ENCODE measurements around the gene PTPN14.

The PTPN14 gene

GRCh38 chr1:214455971-214456867, 95.2 kb downstream of the PTPN14 start:
- no peak for DNase-seq
- Histone ChIP-seq H3K27me3 (replicated peaks; ENCODE audit: control insufficient read depth, insufficient read depth, low read length, poor library complexity, severe bottlenecking) (no peaks in the 10 kb centered on the region), H3K4me3 (ENCODE audit: insufficient read depth, low read depth, low read length, poor library complexity, severe bottlenecking) (no peak overlapping the region), H3K4me1 (ENCODE audit: control insufficient read depth, insufficient read depth, low read length, poor library complexity, severe bottlenecking) (no peaks in the 10 kb centered on the region), H3K36me3 (ENCODE audit: control insufficient read depth, insufficient read depth, low read length) (no peaks in the 10 kb centered on the region), H3K27ac (ENCODE audit: insufficient read depth, low read length, poor library complexity, severe bottlenecking) (no peak overlapping the region), H3K9me3 (ENCODE audit: control insufficient read depth, low read length) (no peaks in the 10 kb centered on the region)

GRCh38 chr1:214455479-214455878, 95.9 kb downstream of the PTPN14 start:
- no peak for DNase-seq
- no peaks in the 10 kb centered on the region for H3K27me3 ChIP-seq (replicated peaks; ENCODE audit: control insufficient read depth, insufficient read depth, low read length, poor library complexity, severe bottlenecking)
- no peak overlapping the region for H3K4me3 ChIP-seq (ENCODE audit: insufficient read depth, low read depth, low read length, poor library complexity, severe bottlenecking)
- H3K27ac ChIP-seq (ENCODE audit: insufficient read depth, low read length, poor library complexity, severe bottlenecking): no peak overlapping the region
- H3K36me3 ChIP-seq (ENCODE audit: control insufficient read depth, insufficient read depth, low read length): no peaks in the 10 kb centered on the region
- no peaks in the 10 kb centered on the region for H3K9me3 ChIP-seq (ENCODE audit: control insufficient read depth, low read length)
- no peaks in the 10 kb centered on the region for H3K4me1 ChIP-seq (ENCODE audit: control insufficient read depth, insufficient read depth, low read length, poor library complexity, severe bottlenecking)

GRCh38 chr1:214454569-214455396, 96.6 kb downstream of the PTPN14 start:
- Histone ChIP-seq H3K4me1 (ENCODE audit: control insufficient read depth, insufficient read depth, low read length, poor library complexity, severe bottlenecking) (no peaks in the 10 kb centered on the region), H3K27me3 (replicated peaks; ENCODE audit: control insufficient read depth, insufficient read depth, low read length, poor library complexity, severe bottlenecking) (no peaks in the 10 kb centered on the region), H3K36me3 (ENCODE audit: control insufficient read depth, insufficient read depth, low read length) (no peaks in the 10 kb centered on the region), H3K9me3 (ENCODE audit: control insufficient read depth, low read length) (no peaks in the 10 kb centered on the region), H3K27ac (ENCODE audit: insufficient read depth, low read length, poor library complexity, severe bottlenecking) (no peak overlapping the region), H3K4me3 (ENCODE audit: insufficient read depth, low read depth, low read length, poor library complexity, severe bottlenecking) (no peak overlapping the region)
- DNase-seq: no peak

GRCh38 chr1:214453109-214453722, 98.2 kb downstream of the PTPN14 start:
- DNase-seq: no peak
- Histone ChIP-seq H3K36me3 (ENCODE audit: control insufficient read depth, insufficient read depth, low read length) (no peaks in the 10 kb centered on the region), H3K27ac (ENCODE audit: insufficient read depth, low read length, poor library complexity, severe bottlenecking) (no peak overlapping the region), H3K9me3 (ENCODE audit: control insufficient read depth, low read length) (no peaks in the 10 kb centered on the region), H3K4me1 (ENCODE audit: control insufficient read depth, insufficient read depth, low read length, poor library complexity, severe bottlenecking) (no peaks in the 10 kb centered on the region), H3K4me3 (ENCODE audit: insufficient read depth, low read depth, low read length, poor library complexity, severe bottlenecking) (no peak overlapping the region), H3K27me3 (replicated peaks; ENCODE audit: control insufficient read depth, insufficient read depth, low read length, poor library complexity, severe bottlenecking) (no peaks in the 10 kb centered on the region)

- H3K36me3 ChIP-seq (ENCODE audit: control insufficient read depth, insufficient read depth, low read length): no peaks in the 10 kb centered on the region
- H3K27me3 ChIP-seq (replicated peaks; ENCODE audit: control insufficient read depth, insufficient read depth, low read length, poor library complexity, severe bottlenecking): no peaks in the 10 kb centered on the region
- H3K27ac ChIP-seq (ENCODE audit: insufficient read depth, low read length, poor library complexity, severe bottlenecking): no peak overlapping the region
- no peaks in the 10 kb centered on the region for H3K9me3 ChIP-seq (ENCODE audit: control insufficient read depth, low read length)
- DNase-seq: no peak
- no peaks in the 10 kb centered on the region for H3K4me1 ChIP-seq (ENCODE audit: control insufficient read depth, insufficient read depth, low read length, poor library complexity, severe bottlenecking)
- no peak overlapping the region for H3K4me3 ChIP-seq (ENCODE audit: insufficient read depth, low read depth, low read length, poor library complexity, severe bottlenecking)
Observed at GRCh38 chr1:214452152-214452784, 99.1 kb downstream of the PTPN14 start.

- no peaks in the 10 kb centered on the region for H3K27me3 ChIP-seq (replicated peaks; ENCODE audit: control insufficient read depth, insufficient read depth, low read length, poor library complexity, severe bottlenecking)
- H3K27ac ChIP-seq (ENCODE audit: insufficient read depth, low read length, poor library complexity, severe bottlenecking): no peak overlapping the region
- H3K9me3 ChIP-seq (ENCODE audit: control insufficient read depth, low read length): no peaks in the 10 kb centered on the region
- H3K4me1 ChIP-seq (ENCODE audit: control insufficient read depth, insufficient read depth, low read length, poor library complexity, severe bottlenecking): no peaks in the 10 kb centered on the region
- no peak overlapping the region for H3K4me3 ChIP-seq (ENCODE audit: insufficient read depth, low read depth, low read length, poor library complexity, severe bottlenecking)
- DNase-seq: no peak
- H3K36me3 ChIP-seq (ENCODE audit: control insufficient read depth, insufficient read depth, low read length): no peaks in the 10 kb centered on the region
Observed at GRCh38 chr1:214451596-214451995, 99.8 kb downstream of the PTPN14 start.

GRCh38 chr1:214449371-214449770, 102.0 kb downstream of the PTPN14 start:
- Histone ChIP-seq H3K4me3 (ENCODE audit: insufficient read depth, low read depth, low read length, poor library complexity, severe bottlenecking) (no peak overlapping the region), H3K27ac (ENCODE audit: insufficient read depth, low read length, poor library complexity, severe bottlenecking) (no peak overlapping the region), H3K27me3 (replicated peaks; ENCODE audit: control insufficient read depth, insufficient read depth, low read length, poor library complexity, severe bottlenecking) (no peaks in the 10 kb centered on the region), H3K9me3 (ENCODE audit: control insufficient read depth, low read length) (no peaks in the 10 kb centered on the region), H3K36me3 (ENCODE audit: control insufficient read depth, insufficient read depth, low read length) (no peaks in the 10 kb centered on the region), H3K4me1 (ENCODE audit: control insufficient read depth, insufficient read depth, low read length, poor library complexity, severe bottlenecking) (no peaks in the 10 kb centered on the region)
- no peak for DNase-seq

- H3K4me1 ChIP-seq (ENCODE audit: control insufficient read depth, insufficient read depth, low read length, poor library complexity, severe bottlenecking): no peaks in the 10 kb centered on the region
- no peaks in the 10 kb centered on the region for H3K27me3 ChIP-seq (replicated peaks; ENCODE audit: control insufficient read depth, insufficient read depth, low read length, poor library complexity, severe bottlenecking)
- H3K4me3 ChIP-seq (ENCODE audit: insufficient read depth, low read depth, low read length, poor library complexity, severe bottlenecking): no peak overlapping the region
- no peak overlapping the region for H3K27ac ChIP-seq (ENCODE audit: insufficient read depth, low read length, poor library complexity, severe bottlenecking)
- no peaks in the 10 kb centered on the region for H3K36me3 ChIP-seq (ENCODE audit: control insufficient read depth, insufficient read depth, low read length)
- no peak for DNase-seq
- H3K9me3 ChIP-seq (ENCODE audit: control insufficient read depth, low read length): no peaks in the 10 kb centered on the region
Observed at GRCh38 chr1:214448536-214448935, 102.9 kb downstream of the PTPN14 start.

- no peak overlapping the region for H3K27ac ChIP-seq (ENCODE audit: insufficient read depth, low read length, poor library complexity, severe bottlenecking)
- H3K4me1 ChIP-seq (ENCODE audit: control insufficient read depth, insufficient read depth, low read length, poor library complexity, severe bottlenecking): no peaks in the 10 kb centered on the region
- no peaks in the 10 kb centered on the region for H3K36me3 ChIP-seq (ENCODE audit: control insufficient read depth, insufficient read depth, low read length)
- no peak for DNase-seq
- no peaks in the 10 kb centered on the region for H3K27me3 ChIP-seq (replicated peaks; ENCODE audit: control insufficient read depth, insufficient read depth, low read length, poor library complexity, severe bottlenecking)
- H3K9me3 ChIP-seq (ENCODE audit: control insufficient read depth, low read length): no peaks in the 10 kb centered on the region
- no peak overlapping the region for H3K4me3 ChIP-seq (ENCODE audit: insufficient read depth, low read depth, low read length, poor library complexity, severe bottlenecking)
Observed at GRCh38 chr1:214447557-214447871, 103.9 kb downstream of the PTPN14 start.

Measured in effector memory CD4-positive, alpha-beta T cell (primary cell).